HCT116 (cell line): ENCODE results near the gene OPRL1.

ENCODE experiments used
- CTCF ChIP-seq, 3 experiments: fragments of 200-600 bp in 1 of 3; sonication (generic) in 1 of 3; IDR thresholded peaks in 2 of 3; conservative IDR thresholded peaks in 1 of 3; 2 replicates each; pipeline ENCODE4 v1.5.1; 2012 to 2017; ENCODE audit warnings: low read depth in 2 of 3, low read length in 2 of 3, antibody characterized with exemption in 1 of 3, borderline replicate concordance in 1 of 3, control low read depth in 1 of 3, mild to moderate bottlenecking in 1 of 3, mixed read lengths in 1 of 3, mixed run types in 1 of 3, moderate library complexity in 1 of 3; ENCODE audit not compliant: insufficient read depth in 1 of 3
- EZH2 ChIP-seq: fragments of 200-600 bp; sonication (generic); IDR thresholded peaks from 2 replicates; pipeline ENCODE4 v1.6.1; 2017; ENCODE audit warnings: antibody characterized with exemption, mixed run types
- FOSL1 ChIP-seq: IDR thresholded peaks from 2 replicates; pipeline ENCODE4 v1.6.1; 2012; ENCODE audit warnings: low read depth
- MAX ChIP-seq: IDR thresholded peaks from 2 replicates; pipeline ENCODE4 v1.6.1; 2012
- RAD21 ChIP-seq: IDR thresholded peaks from 2 replicates; pipeline ENCODE4 v1.6.1; 2012; ENCODE audit warnings: low read depth, mild to moderate bottlenecking
- REST ChIP-seq: IDR thresholded peaks from 2 replicates; pipeline ENCODE4 v1.6.1; 2012; ENCODE audit warnings: low read depth
- YY1 ChIP-seq: IDR thresholded peaks from 2 replicates; pipeline ENCODE4 v1.6.1; 2011; ENCODE audit warnings: low read length, low read depth, moderate library complexity, mild to moderate bottlenecking; ENCODE audit not compliant: insufficient replicate concordance; ENCODE audit errors: extremely low read depth
- ZBTB33 ChIP-seq: IDR thresholded peaks from 2 replicates; pipeline ENCODE4 v1.6.1; 2011; ENCODE audit warnings: mild to moderate bottlenecking, low read length, moderate library complexity; ENCODE audit not compliant: insufficient replicate concordance; ENCODE audit errors: extremely low read depth

- TF ChIP-seq RAD21 (no peak), EZH2 (no peak), CTCF (IDR thresholded peaks at IDR 0.05 in 2 of 3, conservative IDR thresholded peaks at IDR 0.05 in 1 of 3; ENCODE audit: borderline replicate concordance in 1 of 3, insufficient read depth in 1 of 3, low read depth in 2 of 3, low read length in 2 of 3) (no peak), REST (no peak), FOSL1 (no peak), MAX (no peak), YY1 (no peak), ZBTB33 (no peak)
Measured at GRCh38 chr20:64116016-64116415, 36.1 kb downstream of the OPRL1 start.
